ENCODE measurements around the gene SPATS1.
"Not testable (repeated sequence)": the region's sequence is repeated elsewhere in the genome, so short reads cannot be mapped to it uniquely, and the experiment has no call there.

The SPATS1 gene

DNA sequence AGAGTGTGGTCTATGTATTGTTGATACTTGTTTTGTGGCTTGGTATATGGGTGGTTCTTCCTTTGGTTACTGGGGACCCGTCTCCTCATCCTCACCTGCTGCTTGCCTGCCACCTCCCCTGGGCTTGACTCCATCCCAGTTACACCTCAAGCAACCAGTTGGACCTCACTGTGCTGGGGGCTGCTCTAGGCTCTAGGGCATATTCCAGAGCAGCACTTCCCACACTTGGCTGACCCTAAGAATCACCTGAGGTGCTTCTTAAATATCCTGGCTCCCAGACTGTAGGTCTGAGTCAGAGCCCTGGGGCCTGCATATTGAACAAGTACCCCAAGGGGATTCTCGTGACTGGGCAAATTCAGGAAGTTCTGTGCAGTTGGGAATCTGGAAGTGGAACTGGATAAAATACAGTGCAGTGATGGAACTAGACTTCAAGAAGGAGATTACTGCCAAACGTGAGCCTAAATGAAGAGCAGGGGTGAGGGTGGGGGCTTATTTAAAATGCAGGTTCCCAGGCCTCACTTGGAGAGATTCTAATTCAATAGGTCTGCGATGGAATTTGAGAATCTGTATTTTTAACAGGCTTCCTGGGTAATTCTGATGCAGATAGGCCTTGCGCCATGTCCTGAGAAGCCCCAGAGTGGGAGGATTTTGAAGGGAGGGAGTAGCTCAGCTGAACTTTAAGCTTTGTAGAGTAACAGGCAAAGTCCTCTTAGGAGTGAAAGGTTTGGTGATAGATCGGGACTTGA is 7.6 kb downstream of the SPATS1 start:
- no peak overlapping the region for H3K4me3 ChIP-seq (ENCODE audit: low read length)
- TF ChIP-seq, protein P1, sequence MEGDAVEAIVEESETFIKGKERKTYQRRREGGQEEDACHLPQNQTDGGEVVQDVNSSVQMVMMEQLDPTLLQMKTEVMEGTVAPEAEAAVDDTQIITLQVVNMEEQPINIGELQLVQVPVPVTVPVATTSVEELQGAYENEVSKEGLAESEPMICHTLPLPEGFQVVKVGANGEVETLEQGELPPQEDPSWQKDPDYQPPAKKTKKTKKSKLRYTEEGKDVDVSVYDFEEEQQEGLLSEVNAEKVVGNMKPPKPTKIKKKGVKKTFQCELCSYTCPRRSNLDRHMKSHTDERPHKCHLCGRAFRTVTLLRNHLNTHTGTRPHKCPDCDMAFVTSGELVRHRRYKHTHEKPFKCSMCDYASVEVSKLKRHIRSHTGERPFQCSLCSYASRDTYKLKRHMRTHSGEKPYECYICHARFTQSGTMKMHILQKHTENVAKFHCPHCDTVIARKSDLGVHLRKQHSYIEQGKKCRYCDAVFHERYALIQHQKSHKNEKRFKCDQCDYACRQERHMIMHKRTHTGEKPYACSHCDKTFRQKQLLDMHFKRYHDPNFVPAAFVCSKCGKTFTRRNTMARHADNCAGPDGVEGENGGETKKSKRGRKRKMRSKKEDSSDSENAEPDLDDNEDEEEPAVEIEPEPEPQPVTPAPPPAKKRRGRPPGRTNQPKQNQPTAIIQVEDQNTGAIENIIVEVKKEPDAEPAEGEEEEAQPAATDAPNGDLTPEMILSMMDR (IDR thresholded peaks at IDR 0.05; ENCODE audit: insufficient read depth, low read depth, low read length, missing control alignments) = no peak
- DNase-seq (ENCODE audit: low read depth) = no peak

DNA sequence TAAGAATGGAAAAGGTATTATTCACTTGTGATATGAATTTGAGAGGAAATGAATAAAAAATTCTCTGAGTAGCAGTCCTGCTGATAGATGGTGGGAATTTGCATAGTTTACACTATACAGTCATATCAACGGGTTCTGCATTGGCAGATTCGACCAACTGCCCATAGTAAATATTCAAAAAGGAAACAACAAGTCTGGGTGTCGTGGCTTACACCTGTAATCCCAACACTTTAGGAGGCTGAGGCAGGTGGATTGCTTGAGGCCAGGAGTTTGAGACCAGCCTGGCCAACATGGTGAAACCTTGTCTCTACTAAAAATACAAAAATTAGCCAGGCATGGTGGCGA is 8.2 kb downstream of the SPATS1 start:
- not testable (repeated sequence) for H3K4me3 ChIP-seq (ENCODE audit: low read length); DNase-seq (ENCODE audit: low read depth)

DNA sequence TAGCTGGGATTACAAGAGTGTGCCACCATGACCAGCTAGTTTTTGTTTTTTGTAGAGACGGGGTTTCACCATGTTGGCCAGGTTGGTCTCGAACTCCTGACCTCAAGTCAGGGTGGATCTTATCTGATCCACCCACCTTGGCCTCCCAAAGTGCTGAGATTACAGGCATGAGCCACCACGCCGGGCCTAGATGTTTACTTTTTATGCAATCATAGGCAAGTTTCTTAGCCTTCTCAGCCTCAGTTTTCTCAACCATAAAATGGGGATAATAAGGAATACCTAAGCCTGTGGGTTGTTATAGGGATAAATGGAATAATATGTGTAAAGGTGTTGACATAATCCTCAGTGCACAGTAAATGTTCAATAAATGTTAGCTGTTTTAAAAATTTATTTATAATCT is 9.8 kb downstream of the SPATS1 start:
- no peak for DNase-seq (ENCODE audit: low read depth)
- H3K4me3 ChIP-seq (ENCODE audit: low read length) = no peak overlapping the region
- TF ChIP-seq, protein P1 (IDR thresholded peaks at IDR 0.05; ENCODE audit: insufficient read depth, low read depth, low read length, missing control alignments) = no peak

DNA sequence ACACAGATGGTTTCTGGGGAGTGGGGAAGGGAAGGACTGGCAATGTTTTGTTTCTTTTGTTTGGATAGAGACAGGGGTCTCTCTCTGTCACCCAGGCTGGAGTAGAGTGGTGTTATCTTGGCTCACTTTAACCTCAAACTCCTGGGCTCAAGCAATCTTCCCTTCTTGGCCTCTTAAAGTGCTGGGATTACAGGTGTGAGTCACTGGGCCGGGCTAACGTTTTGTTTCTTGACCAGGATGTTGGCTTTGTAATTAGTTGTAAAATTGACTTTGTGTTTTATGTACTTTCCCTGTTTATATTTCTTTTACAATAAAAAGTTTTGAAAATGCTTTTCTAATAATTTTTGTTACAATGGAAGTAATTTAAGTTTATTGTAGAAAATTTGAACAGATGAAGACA is 10.9 kb downstream of the SPATS1 start:
- no peak overlapping the region for H3K4me3 ChIP-seq (ENCODE audit: low read length)
- TF ChIP-seq, protein P1 (IDR thresholded peaks at IDR 0.05; ENCODE audit: insufficient read depth, low read depth, low read length, missing control alignments) = no peak
- peak; percentile 45 for DNase-seq (ENCODE audit: low read depth)

DNA sequence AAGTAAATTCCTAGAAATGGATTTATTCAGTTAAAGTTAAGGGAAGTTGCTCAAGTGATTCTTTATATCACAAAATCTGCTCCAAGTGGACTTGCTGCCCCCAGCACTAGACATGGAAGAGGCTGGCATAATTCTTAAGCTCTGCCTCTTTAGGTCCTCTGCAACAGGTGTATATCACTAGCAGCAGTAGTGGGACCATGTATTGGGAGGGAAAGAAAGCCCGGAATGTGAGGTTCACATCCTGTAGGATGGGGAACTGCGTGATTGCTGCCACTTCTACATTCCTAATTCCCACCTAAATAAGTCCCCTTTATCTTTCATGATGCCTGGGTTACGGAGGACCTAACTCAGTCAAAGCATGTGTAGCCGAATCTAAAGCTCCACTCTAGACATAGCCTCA is 13.2 kb downstream of the SPATS1 start:
- no peak for DNase-seq (ENCODE audit: low read depth)
- H3K4me3 ChIP-seq (ENCODE audit: low read length) = no peak overlapping the region
- TF ChIP-seq, protein P1 (IDR thresholded peaks at IDR 0.05; ENCODE audit: insufficient read depth, low read depth, low read length, missing control alignments) = no peak

DNA sequence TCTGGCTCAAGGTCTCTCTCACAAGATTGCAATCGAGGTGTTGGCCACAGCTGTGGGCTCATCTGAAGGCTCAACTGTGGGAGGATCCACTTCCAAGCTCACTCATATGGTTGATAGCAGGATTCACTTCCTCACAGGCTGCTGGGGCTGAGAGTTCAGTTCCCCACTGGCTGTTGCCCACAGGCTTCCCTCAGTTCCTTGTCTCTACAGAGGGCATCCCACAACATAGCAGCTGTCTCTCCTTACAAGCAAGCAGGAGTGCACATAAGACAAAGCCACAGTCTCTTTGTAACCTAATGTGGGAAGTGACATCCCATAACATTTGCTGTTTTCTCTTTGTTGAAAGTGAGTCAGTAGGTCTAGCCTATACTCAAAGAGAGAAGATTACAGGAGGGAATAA is 14.0 kb downstream of the SPATS1 start:
- H3K4me3 ChIP-seq (ENCODE audit: low read length) = no peak overlapping the region
- DNase-seq (ENCODE audit: low read depth) = no peak
- TF ChIP-seq, protein P1 (IDR thresholded peaks at IDR 0.05; ENCODE audit: insufficient read depth, low read depth, low read length, missing control alignments) = no peak

DNA sequence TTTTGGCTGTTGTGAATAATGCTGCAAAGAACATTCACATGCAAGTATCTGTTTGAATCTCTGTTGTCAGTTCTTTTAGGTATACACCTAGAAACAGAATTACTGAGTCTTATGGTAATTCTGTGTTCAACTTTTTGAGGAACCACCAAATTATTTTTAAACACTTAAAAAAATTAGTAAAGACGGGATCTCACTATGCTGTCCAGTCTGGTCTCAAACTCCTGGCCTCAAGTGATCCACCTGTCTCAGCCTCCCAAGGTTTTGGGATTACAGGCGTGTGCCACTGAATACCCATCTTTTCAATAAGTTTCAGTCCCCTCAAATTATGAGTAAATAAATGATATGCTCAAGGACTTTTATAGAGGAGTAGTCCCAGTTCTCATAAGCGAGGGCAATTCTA is 17.5 kb downstream of the SPATS1 start:
- TF ChIP-seq, protein P1 (IDR thresholded peaks at IDR 0.05; ENCODE audit: insufficient read depth, low read depth, low read length, missing control alignments) = no peak
- DNase-seq (ENCODE audit: low read depth) = no peak
- no peak overlapping the region for H3K4me3 ChIP-seq (ENCODE audit: low read length)
